ENCODE measurements around the gene C4orf50.
"Not testable (repeated sequence)": the region's sequence is repeated elsewhere in the genome, so short reads cannot be mapped to it uniquely, and the experiment has no call there.

C4orf50 gene

GRCh38 chr4:5965225-5965624, 53.0 kb downstream of the C4orf50 start:
- DNase-seq, result no peak

- no peak for DNase-seq
Observed at GRCh38 chr4:5964030-5964429, 54.2 kb downstream of the C4orf50 start.

GRCh38 chr4:5963611-5964010, 54.6 kb downstream of the C4orf50 start:
- no peak for DNase-seq

GRCh38 chr4:5962416-5962815, 55.8 kb downstream of the C4orf50 start:
- no peak for DNase-seq

GRCh38 chr4:5960252-5960880, 57.9 kb downstream of the C4orf50 start:
- DNase-seq, result no peak

- no peak for DNase-seq
Observed at GRCh38 chr4:5959211-5959982, 58.8 kb downstream of the C4orf50 start.

- no peak for DNase-seq
Observed at GRCh38 chr4:5958199-5958735, 60.0 kb downstream of the C4orf50 start.

GRCh38 chr4:5957076-5957475, 61.2 kb downstream of the C4orf50 start:
- DNase-seq, result no peak

GRCh38 chr4:5956285-5957021, 61.8 kb downstream of the C4orf50 start:
- DNase-seq, result no peak

GRCh38 chr4:5955856-5956255, 62.4 kb downstream of the C4orf50 start:
- DNase-seq, result no peak

GRCh38 chr4:5955201-5955821, 62.9 kb downstream of the C4orf50 start:
- no peak for DNase-seq

GRCh38 chr4:5954056-5954760, 64.0 kb downstream of the C4orf50 start:
- no peak for DNase-seq

GRCh38 chr4:5952975-5953951, 65.0 kb downstream of the C4orf50 start:
- no peak for DNase-seq

GRCh38 chr4:5952286-5952974, 65.8 kb downstream of the C4orf50 start:
- DNase-seq, result no peak

- not testable (repeated sequence) for DNase-seq
Observed at GRCh38 chr4:5946653-5947052, 71.6 kb downstream of the C4orf50 start.

GRCh38 chr4:5945936-5946335, 72.3 kb downstream of the C4orf50 start:
- DNase-seq, result no peak

- no peak for DNase-seq
Observed at GRCh38 chr4:5945171-5945570, 73.1 kb downstream of the C4orf50 start.

GRCh38 chr4:5943561-5943960, 74.7 kb downstream of the C4orf50 start:
- DNase-seq, result no peak

GRCh38 chr4:5942947-5943346, 75.3 kb downstream of the C4orf50 start:
- no peak for DNase-seq

- DNase-seq, result no peak
Observed at GRCh38 chr4:5941601-5942000, 76.6 kb downstream of the C4orf50 start.
